Endothelial cell of umbilical vein (primary cell): ENCODE measurements around the gene LDHA. TPM values are rescaled to one million over a fixed set of nuclear protein-coding genes. Genes with fewer than 3 reads are reported as not detected.

Experiments used
- BruUV-seq: library from RNA; stranded (reverse); fragments of 400-500 nt; replicated peaks from 2 replicates; lab custom pipeline; 2021; lab: Mats Ljungman, UMichigan
- CTCF ChIA-PET: fragments of 300-600, 350-600 bp; sonication (Branson Sonifier 250); formaldehyde crosslinking; loops from one replicate; lab custom pipeline; 2021; ENCODE audit warnings: antibody characterized with exemption, inconsistent platforms; lab: Charles Lee
- POLR2A ChIA-PET: fragments of 300-600, 350-600 bp; sonication (Branson Sonifier 250); formaldehyde crosslinking; loops from one replicate; lab custom pipeline; 2021; ENCODE audit warnings: antibody characterized with exemption, inconsistent platforms; lab: Charles Lee
- DNase-seq: peaks from one replicate; pipeline ENCODE4 v3.0.0-alpha.2; 2011; ENCODE audit warnings: low read depth, low spot score
- FAIRE-seq: peaks from 2 replicates; lab custom pipeline; 2011; peaks lifted over from hg19 to GRCh38; lab: Jason Lieb, UNC
- H2AFZ ChIP-seq: 2 replicates; pipeline ENCODE4 v1.6.0; 2012; ENCODE audit warnings: low read depth, low read length, control low read depth, inconsistent platforms
- H3K27ac ChIP-seq: 2 replicates; pipeline ENCODE4 v1.5.1; 2011; ENCODE audit warnings: low read depth, mild to moderate bottlenecking, control low read depth, low read length, moderate library complexity; ENCODE audit not compliant: insufficient read depth
- H3K27me3 ChIP-seq, 2 experiments: 2 replicates each; pipeline versions ENCODE4 v1.6.0 to v1.6.1; 2011; ENCODE audit warnings: low read length in 2 of 2, mixed read lengths in 1 of 2; ENCODE audit not compliant: control insufficient read depth in 2 of 2, insufficient read depth in 2 of 2
- H3K36me3 ChIP-seq, 2 experiments: 2 replicates in 1 of 2; 3 replicates in 1 of 2; pipeline ENCODE4 v1.5.1; 2011; ENCODE audit warnings: low read length in 2 of 2, mild to moderate bottlenecking in 1 of 2, moderate library complexity in 1 of 2; ENCODE audit not compliant: control insufficient read depth in 2 of 2, insufficient read depth in 2 of 2; ENCODE audit errors: extremely low read depth in 1 of 2
- H3K4me1 ChIP-seq: 3 replicates; pipeline ENCODE4 v1.5.1; 2011; ENCODE audit warnings: mild to moderate bottlenecking, low read length; ENCODE audit not compliant: control insufficient read depth, insufficient read depth; ENCODE audit errors: extremely low read depth
- H3K4me2 ChIP-seq: 2 replicates; pipeline ENCODE4 v1.6.1; 2011; ENCODE audit warnings: low read length, control low read depth, mixed read lengths; ENCODE audit not compliant: insufficient read depth
- H3K4me3 ChIP-seq, 3 experiments: fragments of 200-600 bp in 1 of 3; sonication (generic), shearing (Covaris generic) in 1 of 3; replicated peaks in 1 of 3; 2 replicates each; pipeline ENCODE4 v1.5.1; 2011 to 2016; ENCODE audit warnings: control low read depth in 3 of 3, low read length in 3 of 3, mild to moderate bottlenecking in 2 of 3, inconsistent platforms in 1 of 3, low read depth in 1 of 3, moderate library complexity in 1 of 3; ENCODE audit not compliant: insufficient read depth in 1 of 3
- H3K79me2 ChIP-seq: 2 replicates; pipeline ENCODE4 v1.6.0; 2012; ENCODE audit warnings: low read length, inconsistent platforms; ENCODE audit not compliant: control insufficient read depth, insufficient read depth
- H3K9ac ChIP-seq: replicated peaks from 2 replicates; pipeline ENCODE3; 2011; ENCODE audit warnings: low read length, control low read depth; ENCODE audit not compliant: insufficient read depth; ENCODE audit errors: extremely low read depth
- H3K9me1 ChIP-seq: replicated peaks from 3 replicates; pipeline ENCODE4 v1.6.0; 2011; ENCODE audit warnings: mild to moderate bottlenecking, low read length; ENCODE audit not compliant: control insufficient read depth, insufficient read depth; ENCODE audit errors: extremely low read depth
- H3K9me3 ChIP-seq: replicated peaks from 2 replicates; pipeline ENCODE4 v1.5.1; 2012; ENCODE audit warnings: low read length, inconsistent platforms; ENCODE audit not compliant: control insufficient read depth, insufficient read depth
- H4K20me1 ChIP-seq: replicated peaks from 2 replicates; pipeline ENCODE3; 2011; ENCODE audit warnings: mild to moderate bottlenecking, low read length; ENCODE audit not compliant: control insufficient read depth, insufficient read depth; ENCODE audit errors: extremely low read depth
- EZH2 ChIP-seq: IDR thresholded peaks from 2 replicates; pipeline ENCODE4 v1.6.1; 2012; ENCODE audit warnings: borderline replicate concordance, low read depth, mild to moderate bottlenecking, moderate library complexity, low read length, inconsistent platforms; ENCODE audit not compliant: severe bottlenecking
- FOS ChIP-seq: IDR thresholded peaks from 2 replicates; pipeline ENCODE4 v1.6.1; 2011; ENCODE audit warnings: mild to moderate bottlenecking, low read length, moderate library complexity, borderline replicate concordance; ENCODE audit not compliant: insufficient read depth
- GATA2 ChIP-seq: IDR thresholded peaks from 2 replicates; pipeline ENCODE4 v1.7.0; 2011; ENCODE audit warnings: low read depth, mild to moderate bottlenecking, moderate library complexity, mixed read lengths, low read length; ENCODE audit not compliant: insufficient read length, insufficient read depth
- JUN ChIP-seq: IDR thresholded peaks from 2 replicates; pipeline ENCODE4 v1.6.1; 2011; ENCODE audit warnings: borderline replicate concordance, low read depth; ENCODE audit not compliant: insufficient read length, insufficient read depth
- MAX ChIP-seq: IDR thresholded peaks from 2 replicates; pipeline ENCODE4 v1.6.1; 2011; ENCODE audit not compliant: insufficient read depth, insufficient read length
- MYC ChIP-seq: IDR thresholded peaks from one replicate; pipeline ENCODE4 v1.6.1; 2011; ENCODE audit warnings: mild to moderate bottlenecking, low read depth, low read length
- POLR2A ChIP-seq: IDR thresholded peaks from 2 replicates; pipeline ENCODE4 v1.6.1; 2012; ENCODE audit warnings: low read depth, mild to moderate bottlenecking, control low read depth, low read length
- POLR2AphosphoS5 ChIP-seq: IDR thresholded peaks from 2 replicates; pipeline ENCODE4 v1.6.1; 2012; ENCODE audit warnings: low read depth, mild to moderate bottlenecking, control low read depth, low read length, moderate library complexity; ENCODE audit not compliant: insufficient read depth
- dilution Hi-C: fragments of 300-500 bp; cut with MboI; formaldehyde crosslinking; loops from one replicate; pipeline ENCODE4 v1.15.0; 2019; ENCODE audit warnings: low sequenced_read_pairs; ENCODE audit not compliant: extremely low pct_ligation_motif_present
- intact Hi-C: fragments of 100-400 bp; cut with micrococcal nuclease; formaldehyde crosslinking; loops from one replicate; pipeline ENCODE4 v1.10.0; 2022
- polyA plus RNA-seq, 4 experiments: library from polyadenylated mRNA; depleted of rRNA in 3 of 4; stranded (reverse) in 3 of 4; unstranded in 1 of 4; fragments of >200 nt; gene quantifications; 2 replicates each; pipeline versions ENCODE4 v1.2.1 to v1.2.3, GENCODE V29; 2011 to 2012; ENCODE audit warnings: missing spikeins in 1 of 4
- total RNA-seq: library from RNA; stranded (reverse); gene quantifications from 2 replicates; pipeline ENCODE4 v1.2.3, GENCODE V29; 2021
- TF ChIP-seq, protein P1 (sequence below), 2 donors: IDR thresholded peaks; 1 replicate in 1 of 2; 2 replicates in 1 of 2; pipeline ENCODE4 v1.5.1; 2011; ENCODE audit warnings: low read length in 2 of 2, mild to moderate bottlenecking in 2 of 2, moderate library complexity in 2 of 2, control low read depth in 1 of 2, inconsistent platforms in 1 of 2, low read depth in 1 of 2; ENCODE audit not compliant: insufficient read depth in 1 of 2; ENCODE audit errors: extremely low read depth in 1 of 2

The LDHA gene
- total and polyA plus RNA-seq, 2 donors (not counting 3 experiments of a cell fraction or from before 2014, with no cell fraction given), result 265 to 537 TPM

DNA sequence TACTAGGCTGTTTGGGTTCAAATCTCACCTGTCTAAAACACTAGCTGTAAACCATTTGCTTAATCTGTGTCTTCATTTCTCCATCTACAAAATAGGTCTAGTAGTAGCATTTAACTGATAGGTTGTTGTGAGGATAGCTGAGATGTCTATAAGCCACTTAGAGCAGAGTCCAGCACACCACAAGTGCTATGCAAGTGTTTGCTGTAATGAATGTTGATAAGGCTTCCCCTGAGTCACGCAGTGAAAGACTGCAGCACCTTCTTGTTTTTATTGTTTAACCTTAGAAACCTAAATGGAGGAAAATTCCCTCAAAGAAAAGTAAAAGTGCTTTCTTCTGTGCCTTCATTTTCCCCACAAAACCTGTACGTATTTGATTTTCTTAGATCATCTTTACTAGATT, 23.1 kb upstream of the LDHA start:
- CTCF ChIA-PET, result no interaction called here
- Histone ChIP-seq H3K9ac (no peak overlapping the region), H3K27me3 (no peaks in the 10 kb centered on the region), H3K4me1 (no peaks in the 10 kb centered on the region), H3K9me1 (no peaks in the 10 kb centered on the region), H4K20me1 (no peaks in the 10 kb centered on the region), H3K27ac (no peak overlapping the region), H3K9me3 (no peaks in the 10 kb centered on the region), H2AFZ (no peak overlapping the region), H3K4me3 (no peak overlapping the region), H3K79me2 (no peaks in the 10 kb centered on the region), H3K4me2 (no peak overlapping the region), H3K36me3 (peaks cover 0 to 2% of the 10 kb centered on the region in 2 experiments)
- no TSS peak for BruUV-seq
- intact Hi-C loops (no loop called here), dilution Hi-C loops (no loop called here)
- TF ChIP-seq EZH2 (no peak), POLR2A (no peak), JUN (no peak), POLR2AphosphoS5 (no peak), MYC (no peak), FOS (no peak), GATA2 (no peak), MAX (no peak)
- TF ChIP-seq, protein P1, sequence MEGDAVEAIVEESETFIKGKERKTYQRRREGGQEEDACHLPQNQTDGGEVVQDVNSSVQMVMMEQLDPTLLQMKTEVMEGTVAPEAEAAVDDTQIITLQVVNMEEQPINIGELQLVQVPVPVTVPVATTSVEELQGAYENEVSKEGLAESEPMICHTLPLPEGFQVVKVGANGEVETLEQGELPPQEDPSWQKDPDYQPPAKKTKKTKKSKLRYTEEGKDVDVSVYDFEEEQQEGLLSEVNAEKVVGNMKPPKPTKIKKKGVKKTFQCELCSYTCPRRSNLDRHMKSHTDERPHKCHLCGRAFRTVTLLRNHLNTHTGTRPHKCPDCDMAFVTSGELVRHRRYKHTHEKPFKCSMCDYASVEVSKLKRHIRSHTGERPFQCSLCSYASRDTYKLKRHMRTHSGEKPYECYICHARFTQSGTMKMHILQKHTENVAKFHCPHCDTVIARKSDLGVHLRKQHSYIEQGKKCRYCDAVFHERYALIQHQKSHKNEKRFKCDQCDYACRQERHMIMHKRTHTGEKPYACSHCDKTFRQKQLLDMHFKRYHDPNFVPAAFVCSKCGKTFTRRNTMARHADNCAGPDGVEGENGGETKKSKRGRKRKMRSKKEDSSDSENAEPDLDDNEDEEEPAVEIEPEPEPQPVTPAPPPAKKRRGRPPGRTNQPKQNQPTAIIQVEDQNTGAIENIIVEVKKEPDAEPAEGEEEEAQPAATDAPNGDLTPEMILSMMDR (IDR thresholded peaks at IDR 0.05; ENCODE audit: extremely low read depth in 1 of 2, insufficient read depth in 1 of 2, low read depth in 1 of 2, low read length in 2 of 2), result no peak
- FAIRE-seq, result no peak
- POLR2A ChIA-PET, result no interaction called here
- DNase-seq, result no peak
